Gastrocnemius medialis (tissue), 4 donors: ENCODE results near the gene ROBO1.

Experiments
- POLR2A ChIP-seq, 2 donors: fragments of 450-650 bp; IDR thresholded peaks; one replicate each; pipeline ENCODE4 v1.6.1; 2017; ENCODE audit warnings: antibody characterized with exemption in 2 of 2, mild to moderate bottlenecking in 2 of 2, moderate library complexity in 2 of 2
- TF ChIP-seq, protein P1 (sequence below), 5 experiments: fragments of 450-650 bp in 3 of 5; fragments of 200-600 bp in 2 of 5; sonication (generic) in 2 of 5; IDR thresholded peaks in 4 of 5; conservative IDR thresholded peaks in 1 of 5; 1 replicate in 4 of 5; 2 replicates in 1 of 5; pipeline ENCODE4 v1.5.1; 2016 to 2019; ENCODE audit warnings: antibody characterized with exemption in 5 of 5, mild to moderate bottlenecking in 3 of 5, moderate library complexity in 3 of 5

DNA sequence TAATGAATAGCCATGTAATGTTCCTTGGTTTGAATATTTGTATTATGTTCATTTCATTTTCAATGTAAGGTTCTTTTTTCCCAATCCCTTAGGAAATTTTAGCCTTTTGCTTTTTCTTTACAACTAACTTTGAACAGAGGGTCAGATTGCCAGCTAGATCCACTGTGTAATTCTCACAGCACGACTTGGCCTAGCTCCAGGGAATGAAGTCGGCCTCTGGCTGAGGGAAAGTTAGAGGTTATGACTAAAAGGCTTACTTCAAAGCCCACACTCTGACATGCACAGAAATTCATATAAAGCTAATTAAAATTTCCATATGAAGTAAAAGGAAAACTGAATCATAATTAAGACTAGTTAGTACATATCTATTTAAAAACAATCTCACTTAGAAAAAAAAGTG, 38.7 kb downstream of the ROBO1 start:
- TF ChIP-seq, protein P1, sequence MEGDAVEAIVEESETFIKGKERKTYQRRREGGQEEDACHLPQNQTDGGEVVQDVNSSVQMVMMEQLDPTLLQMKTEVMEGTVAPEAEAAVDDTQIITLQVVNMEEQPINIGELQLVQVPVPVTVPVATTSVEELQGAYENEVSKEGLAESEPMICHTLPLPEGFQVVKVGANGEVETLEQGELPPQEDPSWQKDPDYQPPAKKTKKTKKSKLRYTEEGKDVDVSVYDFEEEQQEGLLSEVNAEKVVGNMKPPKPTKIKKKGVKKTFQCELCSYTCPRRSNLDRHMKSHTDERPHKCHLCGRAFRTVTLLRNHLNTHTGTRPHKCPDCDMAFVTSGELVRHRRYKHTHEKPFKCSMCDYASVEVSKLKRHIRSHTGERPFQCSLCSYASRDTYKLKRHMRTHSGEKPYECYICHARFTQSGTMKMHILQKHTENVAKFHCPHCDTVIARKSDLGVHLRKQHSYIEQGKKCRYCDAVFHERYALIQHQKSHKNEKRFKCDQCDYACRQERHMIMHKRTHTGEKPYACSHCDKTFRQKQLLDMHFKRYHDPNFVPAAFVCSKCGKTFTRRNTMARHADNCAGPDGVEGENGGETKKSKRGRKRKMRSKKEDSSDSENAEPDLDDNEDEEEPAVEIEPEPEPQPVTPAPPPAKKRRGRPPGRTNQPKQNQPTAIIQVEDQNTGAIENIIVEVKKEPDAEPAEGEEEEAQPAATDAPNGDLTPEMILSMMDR (IDR thresholded peaks at IDR 0.05 in 4 of 5, conservative IDR thresholded peaks at IDR 0.05 in 1 of 5) = no peak
- TF ChIP-seq POLR2A (IDR thresholded peaks at IDR 0.05) = no peak
